ENCODE data around the gene RSRP1.

The RSRP1 gene

GRCh38 chr1:25197982-25198662, 49.1 kb downstream of the RSRP1 start:
- Mint-ChIP-seq H3K27me3 (peaks cover 49% of the 10 kb centered on the region), H3K36me3 (no peaks in the 10 kb centered on the region), H3K4me3 (no peak overlapping the region), H3K27ac (no peak overlapping the region), H3K4me1 (peaks cover 5% of the 10 kb centered on the region), H3K9me3 (no peaks in the 10 kb centered on the region)
- CTCF ChIA-PET: interaction anchor here (1.0 kb wide), 1 partner anchor 28 kb away, joined by 3 read pairs; no protein-coding TSS in a partner anchor
- DNase-seq: no peak

- peaks cover 5% of the 10 kb centered on the region for H3K4me1 Mint-ChIP-seq
- no peaks in the 10 kb centered on the region for H3K9me3 Mint-ChIP-seq
- H3K4me3 Mint-ChIP-seq: no peak overlapping the region
- CTCF ChIA-PET: interaction anchor here (0.6 to 2.8 kb wide), 3 partner anchors 8 to 581 kb away, joined by 3 to 9 read pairs (median 3); no protein-coding TSS in a partner anchor
- no peaks in the 10 kb centered on the region for H3K36me3 Mint-ChIP-seq
- no peak overlapping the region for H3K27ac Mint-ChIP-seq
- peaks cover 48% of the 10 kb centered on the region for H3K27me3 Mint-ChIP-seq
- DNase-seq: no peak
Observed at GRCh38 chr1:25197235-25197975, 49.8 kb downstream of the RSRP1 start.

GRCh38 chr1:25196830-25197229, 50.4 kb downstream of the RSRP1 start:
- H3K9me3 Mint-ChIP-seq: no peaks in the 10 kb centered on the region
- H3K27me3 Mint-ChIP-seq: peaks cover 46% of the 10 kb centered on the region
- H3K36me3 Mint-ChIP-seq: no peaks in the 10 kb centered on the region
- peaks cover 5% of the 10 kb centered on the region for H3K4me1 Mint-ChIP-seq
- no peak for DNase-seq
- CTCF ChIA-PET: interaction anchor here (0.6 to 2.8 kb wide), 3 partner anchors 9 to 582 kb away, joined by 3 to 9 read pairs (median 3); no protein-coding TSS in a partner anchor
- H3K4me3 Mint-ChIP-seq: no peak overlapping the region
- H3K27ac Mint-ChIP-seq: no peak overlapping the region

- Mint-ChIP-seq H3K27me3 (peaks cover 42% of the 10 kb centered on the region), H3K27ac (no peak overlapping the region), H3K9me3 (no peaks in the 10 kb centered on the region), H3K4me1 (peaks cover 5% of the 10 kb centered on the region), H3K4me3 (no peak overlapping the region), H3K36me3 (no peaks in the 10 kb centered on the region)
- CTCF ChIA-PET: interaction anchor here (2.8 kb wide), 1 partner anchor 10 kb away, joined by 9 read pairs; no protein-coding TSS in a partner anchor
- DNase-seq: no peak
Observed at GRCh38 chr1:25195835-25196234, 51.4 kb downstream of the RSRP1 start.

GRCh38 chr1:25194572-25195020, 52.7 kb downstream of the RSRP1 start:
- DNase-seq: no peak
- peaks cover 37% of the 10 kb centered on the region for H3K27me3 Mint-ChIP-seq
- no peaks in the 10 kb centered on the region for H3K9me3 Mint-ChIP-seq
- no peak overlapping the region for H3K27ac Mint-ChIP-seq
- H3K4me1 Mint-ChIP-seq: peaks cover 5% of the 10 kb centered on the region
- H3K4me3 Mint-ChIP-seq: no peak overlapping the region
- CTCF ChIA-PET: interaction anchor here (2.8 kb wide), 1 partner anchor 11 kb away, joined by 9 read pairs; no protein-coding TSS in a partner anchor
- no peaks in the 10 kb centered on the region for H3K36me3 Mint-ChIP-seq

GRCh38 chr1:25194054-25194453, 53.2 kb downstream of the RSRP1 start:
- H3K4me3 Mint-ChIP-seq: no peak overlapping the region
- H3K9me3 Mint-ChIP-seq: no peaks in the 10 kb centered on the region
- H3K27ac Mint-ChIP-seq: no peak overlapping the region
- H3K36me3 Mint-ChIP-seq: no peaks in the 10 kb centered on the region
- DNase-seq: no peak
- CTCF ChIA-PET: no interaction called here
- peaks cover 34% of the 10 kb centered on the region for H3K27me3 Mint-ChIP-seq
- H3K4me1 Mint-ChIP-seq: peaks cover 5% of the 10 kb centered on the region

GRCh38 chr1:25193229-25193628, 54.0 kb downstream of the RSRP1 start:
- CTCF ChIA-PET: no interaction called here
- no peaks in the 10 kb centered on the region for H3K9me3 Mint-ChIP-seq
- peaks cover under 1% of the 10 kb centered on the region for H3K4me1 Mint-ChIP-seq
- H3K27ac Mint-ChIP-seq: no peak overlapping the region
- DNase-seq: no peak
- H3K27me3 Mint-ChIP-seq: peaks cover 28% of the 10 kb centered on the region
- H3K4me3 Mint-ChIP-seq: no peak overlapping the region
- H3K36me3 Mint-ChIP-seq: no peaks in the 10 kb centered on the region

Data from activated naive CD4-positive, alpha-beta T cell treated with anti-CD3 and anti-CD28 coated beads, Interleukin-2, amount 10 ng/mL, durations not matched to agents 7 days and 5 days (primary cell).